NOMO-1 treated with dmso at 0.1 percent for 144 hours (cell line): ENCODE results near the gene USP37.

ENCODE experiments used
- DNase-seq: peaks from one replicate; lab custom pipeline; 2025; ENCODE audit not compliant: unreplicated experiment; lab: John Stamatoyannopoulos, UW

The USP37 gene

GRCh38 chr2:218432676-218433365 is 135.3 kb downstream of the USP37 start:
- DNase-seq: no peak

- no peak for DNase-seq
Measured at GRCh38 chr2:218431878-218432277, 136.3 kb downstream of the USP37 start.

- DNase-seq: no peak
Measured at GRCh38 chr2:218430721-218431120, 137.4 kb downstream of the USP37 start.

- DNase-seq: no peak
Measured at GRCh38 chr2:218429911-218430692, 138.0 kb downstream of the USP37 start.

GRCh38 chr2:218428846-218429558 is 139.1 kb downstream of the USP37 start:
- DNase-seq: no peak

- DNase-seq: no peak
Measured at GRCh38 chr2:218427741-218428140, 140.4 kb downstream of the USP37 start.

- DNase-seq: no peak
Measured at GRCh38 chr2:218425531-218425930, 142.6 kb downstream of the USP37 start.

- no peak for DNase-seq
Measured at GRCh38 chr2:218423584-218423983, 144.6 kb downstream of the USP37 start.

GRCh38 chr2:218422403-218423086 is 145.6 kb downstream of the USP37 start:
- DNase-seq: no peak

GRCh38 chr2:218421027-218421426 is 147.1 kb downstream of the USP37 start:
- no peak for DNase-seq

- no peak for DNase-seq
Measured at GRCh38 chr2:218419630-218420216, 148.4 kb downstream of the USP37 start.

- no peak for DNase-seq
Measured at GRCh38 chr2:218418717-218419458, 149.3 kb downstream of the USP37 start, which contains the start of gene VIL1. VIL1 (plus strand) TSS chr2:218419123; CDS start chr2:218423779, 4,656 bp downstream.

GRCh38 chr2:218418321-218418716 is 149.8 kb downstream of the USP37 start:
- DNase-seq: no peak

GRCh38 chr2:218407717-218408116 is 160.4 kb downstream of the USP37 start:
- no peak for DNase-seq

- DNase-seq: peak; percentile 69
Measured at GRCh38 chr2:218406949-218407618, 161.1 kb downstream of the USP37 start.

- peak; percentile 99 for DNase-seq
Measured at GRCh38 chr2:218406209-218406948, 161.8 kb downstream of the USP37 start.

- no peak for DNase-seq
Measured at GRCh38 chr2:218405746-218406208, 162.4 kb downstream of the USP37 start.

- DNase-seq: no peak
Measured at GRCh38 chr2:218405086-218405745, 162.9 kb downstream of the USP37 start.
